Stimulated activated CD4-positive, alpha-beta T cell treated with anti-CD3 and anti-CD28 coated beads, Interleukin-4, amount 100 ng/mL, for 48 hours (primary cell): Measurements from ENCODE around the gene ZC3H7B.

Experiments used
- DNase-seq, 2 donors: peaks; one replicate each; pipeline ENCODE4 v3.0.0-alpha.2; 2020; ENCODE audit warnings: low read depth in 2 of 2

ZC3H7B gene

DNA sequence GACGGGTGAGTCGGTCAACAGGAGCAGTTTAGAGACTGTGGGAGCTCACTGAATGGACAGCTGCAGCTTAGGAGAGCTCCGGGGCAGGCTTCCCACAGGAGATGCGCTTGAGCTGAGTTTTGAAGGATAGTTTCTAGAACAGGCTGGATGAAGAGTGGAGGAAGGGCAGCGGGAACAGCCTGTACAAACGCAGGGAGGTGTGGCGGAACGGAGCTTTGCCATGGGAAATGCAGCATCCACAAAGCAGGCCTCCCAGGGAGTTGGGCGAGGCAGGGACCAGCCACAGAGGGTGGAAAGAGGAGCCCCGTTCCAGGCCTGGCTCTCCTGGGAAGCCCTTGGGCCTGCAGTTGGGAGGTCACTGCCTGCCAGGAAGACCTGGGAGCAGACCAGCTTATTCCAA, 53.7 kb downstream of the ZC3H7B start:
- DNase-seq, result no peak

DNA sequence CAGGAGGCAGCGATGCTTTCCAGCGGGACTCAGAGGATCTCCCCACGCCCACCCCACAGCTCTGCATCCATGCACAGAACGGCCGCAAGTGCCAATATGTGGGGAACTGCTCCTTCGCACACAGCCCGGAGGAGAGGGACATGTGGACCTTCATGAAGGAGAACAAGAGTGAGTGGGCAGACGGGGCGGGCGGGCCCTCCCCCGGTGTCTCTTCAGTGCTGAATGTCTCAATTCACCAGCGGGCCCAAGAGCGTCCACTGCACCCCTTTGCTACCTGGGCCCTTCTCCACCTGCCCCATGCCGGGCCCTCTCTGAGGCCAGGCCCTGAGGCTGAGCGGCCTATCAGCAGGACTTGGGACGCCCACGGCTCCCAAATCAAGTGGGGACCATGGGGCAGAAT, 54.6 kb downstream of the ZC3H7B start:
- DNase-seq, result no peak

DNA sequence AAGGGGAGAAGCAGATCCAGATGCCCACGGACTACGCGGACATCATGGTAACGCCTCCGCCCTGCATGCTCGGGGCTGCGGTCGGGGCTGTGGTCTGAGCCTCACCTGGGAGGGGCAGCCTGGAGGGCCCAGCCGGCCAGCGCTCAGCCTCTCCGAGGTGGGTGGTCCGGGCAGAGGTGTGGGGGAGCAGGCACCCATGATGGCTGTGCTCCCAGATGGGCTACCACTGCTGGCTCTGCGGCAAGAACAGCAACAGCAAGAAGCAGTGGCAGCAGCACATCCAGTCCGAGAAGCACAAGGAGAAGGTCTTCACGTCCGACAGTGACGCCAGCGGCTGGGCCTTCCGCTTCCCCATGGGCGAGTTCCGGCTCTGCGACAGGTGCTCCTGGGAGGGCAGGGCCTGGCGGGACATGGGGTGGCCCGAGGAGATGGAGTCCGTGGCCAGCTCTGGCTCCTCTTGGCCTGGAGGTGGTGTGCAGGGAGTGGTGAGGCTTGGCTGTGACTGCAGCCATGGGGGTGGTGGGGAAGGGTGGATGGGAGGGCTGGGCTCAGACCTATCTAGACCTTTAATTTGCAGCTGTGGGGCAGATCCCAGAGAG, 55.2 kb downstream of the ZC3H7B start:
- no peak for DNase-seq

DNA sequence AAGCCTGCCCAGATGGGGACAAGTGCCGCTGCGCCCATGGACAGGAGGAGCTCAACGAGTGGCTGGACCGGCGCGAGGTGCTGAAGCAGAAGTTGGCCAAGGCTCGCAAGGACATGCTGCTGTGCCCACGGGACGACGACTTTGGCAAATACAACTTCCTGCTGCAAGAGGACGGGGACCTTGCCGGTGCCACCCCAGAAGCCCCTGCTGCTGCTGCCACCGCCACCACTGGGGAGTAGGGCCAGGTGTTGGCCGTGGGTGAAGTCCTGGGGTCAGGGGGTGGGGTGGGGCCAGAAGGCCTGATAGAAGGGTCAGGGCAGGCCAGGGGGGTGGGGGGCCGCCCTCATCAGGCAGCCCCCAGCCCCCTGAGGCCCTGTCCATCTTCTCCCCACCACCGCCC, 55.9 kb downstream of the ZC3H7B start:
- no peak for DNase-seq

- DNase-seq, result no peak
These were observed 57.6 kb downstream of the ZC3H7B start for GRCh38 chr22:41358927-41359326.

DNA sequence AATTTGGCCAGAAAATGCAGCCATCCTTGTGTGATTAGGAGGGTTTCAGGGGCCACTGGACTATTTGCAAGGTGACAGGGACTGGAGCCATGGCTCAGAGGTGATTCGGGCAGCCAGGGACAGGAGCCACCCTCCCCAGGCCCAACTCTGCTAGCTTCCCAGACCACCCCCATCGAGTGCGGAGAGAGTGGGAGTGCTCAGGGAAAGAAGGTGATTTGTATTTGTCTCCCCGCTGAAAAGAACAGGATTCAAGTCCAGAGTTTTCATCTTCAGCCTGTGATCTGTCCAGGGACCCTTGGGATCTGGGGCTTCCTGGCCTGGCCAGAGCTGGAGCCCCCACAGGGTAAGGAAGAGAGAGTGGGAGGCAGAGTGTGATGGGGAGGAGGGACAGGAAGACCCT, 58.1 kb downstream of the ZC3H7B start:
- DNase-seq, result no peak

DNA sequence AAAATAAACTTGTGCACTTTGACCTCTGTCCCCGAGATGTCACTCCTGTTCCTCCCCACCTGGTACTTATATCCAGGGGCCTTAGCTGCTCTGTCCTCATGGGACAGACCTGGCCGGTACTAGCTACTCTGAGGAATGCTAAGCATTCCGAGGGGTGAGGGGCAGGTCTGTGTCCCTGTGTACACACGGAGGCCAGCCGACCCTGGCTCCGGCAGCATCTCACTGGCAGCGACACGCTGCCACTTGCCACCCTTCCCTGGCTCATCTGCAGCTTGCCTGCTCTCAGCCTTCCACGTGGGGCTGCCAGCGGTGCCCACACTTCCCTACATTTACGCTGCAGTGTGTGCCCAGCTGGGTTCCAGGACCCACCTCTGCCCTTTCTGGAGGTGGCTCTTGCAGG, 58.8 kb downstream of the ZC3H7B start:
- no peak for DNase-seq

DNA sequence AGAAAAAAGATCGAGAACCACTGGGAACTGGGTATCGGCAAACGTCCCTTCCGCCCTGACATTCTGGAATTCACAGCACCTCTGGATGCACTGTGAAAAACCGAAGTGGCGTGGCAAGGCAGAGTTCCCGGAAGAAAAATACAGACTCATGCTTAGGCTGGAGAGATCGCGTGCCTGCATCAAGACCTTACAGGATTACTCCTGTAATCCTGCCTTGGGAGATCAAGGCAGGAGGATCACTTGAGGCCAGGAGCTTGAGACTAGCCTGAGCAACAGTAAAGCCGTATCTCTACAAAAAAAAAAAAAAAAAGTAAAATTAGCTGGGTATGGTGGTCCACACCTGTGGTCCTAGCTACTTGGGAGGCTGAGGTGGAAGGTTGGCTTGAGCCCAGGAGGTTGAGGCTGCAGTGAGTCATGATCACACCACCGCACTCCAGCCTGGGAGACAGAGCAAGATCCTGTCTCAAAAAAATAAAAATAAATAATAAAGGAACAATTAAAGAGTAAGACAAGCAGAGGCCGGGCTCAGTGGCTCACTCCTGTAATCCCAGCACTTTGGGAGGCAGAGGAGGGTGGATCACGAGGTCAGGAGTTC, 60.5 kb downstream of the ZC3H7B start:
- no peak for DNase-seq

- no peak for DNase-seq
These were observed 61.3 kb downstream of the ZC3H7B start for GRCh38 chr22:41362615-41363014.

DNA sequence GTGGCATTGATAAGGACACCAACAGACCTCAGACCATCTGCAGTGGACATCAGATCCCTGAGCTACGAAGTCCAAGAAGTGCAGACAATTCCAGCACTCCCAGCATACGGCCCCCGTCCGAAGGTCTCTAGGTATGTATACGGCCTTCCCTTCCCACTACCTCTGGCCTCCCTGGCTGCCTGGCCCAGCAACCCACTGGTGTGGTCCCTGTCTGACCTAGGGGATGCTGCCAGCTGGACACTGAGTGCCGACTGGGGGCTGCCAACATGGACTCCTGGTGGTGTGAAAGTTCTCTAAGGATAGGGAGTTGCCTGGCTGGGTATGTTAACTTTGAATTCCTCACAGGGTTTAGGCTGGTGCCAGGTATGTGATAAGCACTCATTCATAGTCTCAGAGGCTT, 62.9 kb downstream of the ZC3H7B start:
- no peak for DNase-seq

DNA sequence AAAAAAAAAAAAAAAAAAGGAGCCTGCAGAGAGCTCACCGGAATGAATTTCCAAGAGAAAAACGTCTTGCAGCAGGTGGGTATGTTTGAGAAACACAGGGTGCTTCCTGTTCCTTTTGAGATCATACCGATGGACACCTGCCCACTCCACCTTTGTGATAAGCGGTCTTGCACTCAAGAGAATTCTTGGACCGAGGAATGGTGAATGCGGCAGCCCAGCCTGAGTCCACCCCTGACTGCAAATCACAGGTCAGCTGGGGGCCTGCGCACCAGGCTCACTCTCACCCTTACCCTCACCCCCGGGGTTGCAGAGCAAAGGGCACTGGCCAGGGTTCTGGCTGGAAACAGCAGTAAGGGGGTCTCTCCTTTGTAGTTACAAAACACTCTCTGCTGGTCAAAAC, 63.6 kb downstream of the ZC3H7B start:
- no peak for DNase-seq

- DNase-seq, result no peak
These were observed 64.1 kb downstream of the ZC3H7B start for GRCh38 chr22:41365425-41365824.

GRCh38 chr22:41366323-41367029, 65.2 kb downstream of the ZC3H7B start:
- no peak for DNase-seq

DNA sequence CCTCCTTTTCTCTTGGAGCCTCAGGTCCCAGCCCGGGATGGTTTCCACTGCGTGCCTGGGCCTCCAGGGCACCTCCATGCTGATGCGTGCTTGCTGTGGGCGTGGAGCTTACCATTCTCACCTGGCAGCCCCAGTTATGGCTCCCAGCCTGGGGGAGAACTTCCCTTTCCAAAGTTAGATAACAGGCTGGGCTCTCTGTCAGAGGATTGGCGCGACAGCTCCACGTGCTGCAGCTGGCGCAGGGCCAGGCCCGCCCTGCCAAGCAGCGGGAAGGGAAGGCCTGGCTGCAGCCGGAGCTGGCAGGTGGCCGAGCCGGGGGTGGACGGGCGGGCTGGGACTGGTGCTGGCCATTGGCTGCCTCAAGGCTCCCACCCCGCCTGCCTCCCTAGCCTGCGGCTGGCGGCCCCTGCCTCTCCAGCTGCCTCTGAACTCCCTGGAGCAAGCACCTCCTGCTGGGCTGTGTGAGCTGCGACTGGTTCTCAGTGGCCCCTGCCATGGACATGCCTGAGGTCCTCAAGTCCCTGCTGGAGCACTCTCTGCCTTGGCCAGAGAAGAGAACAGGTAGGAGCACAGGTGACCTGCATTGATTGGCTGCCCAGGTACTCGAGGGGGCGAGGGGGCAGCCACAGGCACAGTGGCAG, 65.8 kb downstream of the ZC3H7B start:
- DNase-seq, result no peak

DNA sequence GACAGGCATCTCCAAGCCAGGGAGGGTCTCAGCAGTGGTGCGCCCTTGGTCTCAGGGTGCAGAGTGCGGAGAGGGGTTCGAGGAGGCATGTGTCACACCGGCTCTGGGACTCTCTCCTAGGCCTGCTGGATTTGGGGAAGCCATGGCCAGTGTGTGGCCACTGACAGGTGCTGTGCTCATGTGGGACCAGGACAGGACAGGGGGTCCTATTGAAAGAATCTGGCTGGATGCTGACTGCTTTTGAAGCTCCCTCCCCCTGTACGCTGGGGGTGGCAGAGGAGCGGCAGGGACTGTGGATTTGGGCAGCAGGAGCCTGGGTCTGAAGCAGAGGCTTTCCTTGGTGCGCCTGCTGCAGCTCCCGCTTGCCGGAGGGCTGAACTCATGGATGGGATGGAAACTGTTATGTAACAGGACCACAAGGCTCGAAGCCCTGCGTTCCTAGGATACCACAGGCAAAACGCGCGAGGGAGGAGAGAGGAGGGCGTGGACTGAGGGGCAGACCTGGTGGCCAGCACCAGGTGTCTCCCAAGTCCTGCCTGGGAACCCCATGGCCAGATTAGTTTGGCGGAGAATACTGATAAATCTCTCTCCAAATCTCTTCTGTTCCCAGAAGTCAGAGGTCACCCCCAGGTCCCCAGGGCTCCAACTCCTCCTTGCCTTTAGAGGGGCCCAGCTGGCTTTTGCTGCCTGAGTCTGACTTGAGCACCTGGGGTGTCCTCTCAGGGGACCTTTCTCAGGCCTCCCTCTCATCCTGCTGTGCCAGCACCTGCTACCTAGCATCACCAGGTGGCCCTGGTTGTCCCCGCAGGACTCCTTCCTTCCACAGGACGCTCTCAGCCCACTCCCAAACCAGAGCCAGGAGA, 66.6 kb downstream of the ZC3H7B start:
- DNase-seq, result no peak

GRCh38 chr22:41368543-41369423, 67.5 kb downstream of the ZC3H7B start:
- no peak for DNase-seq

GRCh38 chr22:41369424-41369745, 68.1 kb downstream of the ZC3H7B start:
- no peak for DNase-seq

DNA sequence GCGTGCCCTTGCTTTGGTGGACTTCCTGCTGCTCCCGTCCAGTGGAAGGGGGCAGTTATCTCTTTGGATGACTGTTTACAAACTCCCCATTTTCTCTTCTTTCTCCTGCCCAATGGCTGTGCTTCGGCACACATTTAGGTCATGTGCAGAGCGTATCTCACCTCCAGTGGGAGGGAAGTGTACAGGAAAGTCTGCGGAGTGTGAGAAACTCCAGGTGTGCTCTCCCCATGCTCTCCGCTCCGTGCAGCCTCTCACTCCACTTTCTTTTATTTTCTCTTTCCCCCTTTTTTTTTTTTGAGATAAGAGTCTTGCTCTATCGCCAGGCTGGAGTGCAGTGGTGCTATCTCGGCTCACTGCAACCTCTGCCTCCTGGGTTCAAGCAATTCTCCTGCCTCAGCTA, 68.5 kb downstream of the ZC3H7B start:
- DNase-seq, result no peak

GRCh38 chr22:41377846-41378245, 76.5 kb downstream of the ZC3H7B start:
- DNase-seq, result no peak

DNA sequence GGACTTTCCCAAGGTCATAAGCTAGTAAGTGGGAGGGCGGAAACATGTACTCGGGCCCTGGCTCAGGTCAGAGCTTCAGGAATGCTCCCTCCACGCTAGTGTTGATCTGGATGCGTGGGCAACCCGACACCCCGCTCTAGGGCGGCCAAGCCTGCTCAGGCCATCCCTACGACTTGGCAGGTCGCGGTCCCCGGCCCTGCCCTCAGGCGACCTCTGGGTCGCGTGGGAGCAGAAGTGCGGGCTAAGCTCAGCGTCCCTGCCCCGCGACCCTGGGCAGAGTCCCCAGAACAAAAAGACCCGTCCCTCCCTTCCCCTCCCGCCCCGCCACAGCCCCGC, 79.6 kb downstream of the ZC3H7B start:
- no peak for DNase-seq
